NCI-H2171 (cell line): ENCODE results near the gene CCT8L2.
"Not testable (repeated sequence)": the region's sequence is repeated elsewhere in the genome, so short reads cannot be mapped to it uniquely, and the experiment has no call there.

Experiments used
- DNase-seq: peaks from one replicate; lab custom pipeline; 2025; lab: John Stamatoyannopoulos, UW

CCT8L2 gene, protein sequence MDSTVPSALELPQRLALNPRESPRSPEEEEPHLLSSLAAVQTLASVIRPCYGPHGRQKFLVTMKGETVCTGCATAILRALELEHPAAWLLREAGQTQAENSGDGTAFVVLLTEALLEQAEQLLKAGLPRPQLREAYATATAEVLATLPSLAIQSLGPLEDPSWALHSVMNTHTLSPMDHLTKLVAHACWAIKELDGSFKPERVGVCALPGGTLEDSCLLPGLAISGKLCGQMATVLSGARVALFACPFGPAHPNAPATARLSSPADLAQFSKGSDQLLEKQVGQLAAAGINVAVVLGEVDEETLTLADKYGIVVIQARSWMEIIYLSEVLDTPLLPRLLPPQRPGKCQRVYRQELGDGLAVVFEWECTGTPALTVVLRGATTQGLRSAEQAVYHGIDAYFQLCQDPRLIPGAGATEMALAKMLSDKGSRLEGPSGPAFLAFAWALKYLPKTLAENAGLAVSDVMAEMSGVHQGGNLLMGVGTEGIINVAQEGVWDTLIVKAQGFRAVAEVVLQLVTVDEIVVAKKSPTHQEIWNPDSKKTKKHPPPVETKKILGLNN

DNA sequence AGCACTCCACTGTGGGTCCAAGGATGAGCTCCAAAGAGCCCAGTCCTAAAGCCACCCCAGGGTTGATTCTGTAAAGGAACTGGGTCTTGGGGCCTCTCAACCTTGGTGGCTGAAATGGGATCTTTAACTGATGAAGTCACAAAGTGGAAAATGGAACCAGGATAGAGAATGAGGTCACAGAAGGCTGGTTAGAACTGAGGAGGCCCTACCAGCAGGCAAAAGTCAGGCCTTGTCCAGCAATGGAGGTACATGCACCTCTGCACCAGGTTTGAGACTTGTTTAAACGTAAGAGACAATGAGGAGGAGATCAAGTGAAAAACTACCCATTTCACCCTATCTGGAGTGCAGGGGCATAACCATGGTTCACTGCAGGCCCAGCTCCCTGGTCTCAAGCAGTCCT lies at the start of gene CCT8L2:
TSS of gene CCT8L2 (minus strand) at position 101 of the 400 bp plus-strand sequence. CDS start 260 bp downstream, outside the sequence.
- not testable (repeated sequence) for DNase-seq

DNA sequence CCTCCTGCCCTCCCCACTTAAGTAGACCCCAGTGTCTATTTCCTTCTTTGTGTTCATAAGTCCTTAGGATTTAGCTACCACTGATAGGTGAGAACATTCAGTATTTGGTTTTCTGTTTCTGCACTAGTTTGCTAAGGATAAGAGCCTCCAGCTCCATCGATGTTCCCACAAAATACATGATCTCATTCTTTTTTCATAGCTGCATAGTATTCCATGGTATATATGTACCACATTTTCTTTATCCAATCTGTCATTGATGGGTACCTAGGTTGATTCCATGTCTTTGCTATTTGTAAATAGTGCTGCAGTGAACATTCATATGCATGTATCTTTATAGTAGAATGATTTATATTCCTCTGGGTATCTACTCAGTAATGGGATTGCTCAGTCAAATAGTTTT lies 42.8 kb upstream of the CCT8L2 start:
- not testable (repeated sequence) for DNase-seq

DNA sequence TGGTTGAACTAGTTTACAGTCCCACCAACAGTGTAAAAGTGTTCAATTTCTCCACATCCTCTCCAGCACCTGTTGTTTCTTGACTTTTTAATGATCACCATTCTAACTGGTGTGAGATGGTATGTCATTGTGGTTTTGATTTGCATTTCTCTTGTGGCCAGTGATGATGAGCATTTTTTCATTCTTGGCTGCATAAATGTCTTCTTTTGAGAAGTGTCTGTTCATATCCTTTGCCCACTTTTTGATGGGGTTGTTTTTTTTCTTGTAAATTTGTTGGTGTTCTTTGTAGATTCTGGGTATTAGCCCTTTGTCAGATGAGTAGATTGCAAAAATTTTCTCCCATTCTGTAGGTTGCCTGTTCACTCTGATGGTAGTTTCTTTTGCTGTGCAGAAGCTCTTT lies 41.5 kb upstream of the CCT8L2 start:
- DNase-seq, result not testable (repeated sequence)

- not testable (repeated sequence) for DNase-seq
These were observed 35.9 kb upstream of the CCT8L2 start for GRCh38 chr22:16628476-16628875.

DNA sequence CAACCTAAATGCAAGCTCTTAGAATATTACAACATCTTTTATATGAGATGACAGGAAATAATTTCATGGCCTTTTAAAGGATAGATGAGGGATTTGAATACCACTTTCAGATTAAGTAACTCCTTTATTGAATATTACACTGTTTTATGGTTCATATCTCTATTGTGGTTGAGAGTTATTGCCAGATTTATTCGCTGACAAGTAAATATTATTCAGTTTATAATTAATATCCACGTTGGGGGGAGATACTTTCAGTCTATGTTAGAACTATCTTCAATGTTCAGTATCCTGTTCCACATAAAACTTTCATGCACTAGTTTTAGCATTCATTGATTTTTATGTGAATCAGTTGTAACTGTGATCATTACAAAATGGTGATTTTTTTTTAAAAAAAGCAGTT lies 32.4 kb upstream of the CCT8L2 start:
- not testable (repeated sequence) for DNase-seq

DNA sequence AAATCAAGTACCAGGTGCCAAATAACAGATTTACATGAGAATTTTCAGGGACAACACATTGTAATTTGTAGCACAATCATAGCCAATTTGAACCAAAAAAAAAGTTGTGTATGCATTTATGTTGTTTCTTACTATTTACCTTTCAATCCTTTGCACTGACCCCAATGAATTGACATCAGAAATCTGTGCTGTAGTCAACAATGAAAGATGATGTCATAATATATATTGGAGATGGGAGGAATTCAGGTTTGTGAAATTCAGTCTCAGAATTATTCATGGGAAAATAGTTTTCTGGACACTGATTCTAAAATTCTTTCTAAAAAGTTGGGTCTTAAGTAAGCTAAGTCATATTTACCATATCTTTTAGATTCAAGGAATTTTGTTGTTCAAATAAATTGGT lies 31.0 kb upstream of the CCT8L2 start:
- not testable (repeated sequence) for DNase-seq

- DNase-seq, result not testable (repeated sequence)
These were observed 24.9 kb upstream of the CCT8L2 start for GRCh38 chr22:16617516-16617915.

DNA sequence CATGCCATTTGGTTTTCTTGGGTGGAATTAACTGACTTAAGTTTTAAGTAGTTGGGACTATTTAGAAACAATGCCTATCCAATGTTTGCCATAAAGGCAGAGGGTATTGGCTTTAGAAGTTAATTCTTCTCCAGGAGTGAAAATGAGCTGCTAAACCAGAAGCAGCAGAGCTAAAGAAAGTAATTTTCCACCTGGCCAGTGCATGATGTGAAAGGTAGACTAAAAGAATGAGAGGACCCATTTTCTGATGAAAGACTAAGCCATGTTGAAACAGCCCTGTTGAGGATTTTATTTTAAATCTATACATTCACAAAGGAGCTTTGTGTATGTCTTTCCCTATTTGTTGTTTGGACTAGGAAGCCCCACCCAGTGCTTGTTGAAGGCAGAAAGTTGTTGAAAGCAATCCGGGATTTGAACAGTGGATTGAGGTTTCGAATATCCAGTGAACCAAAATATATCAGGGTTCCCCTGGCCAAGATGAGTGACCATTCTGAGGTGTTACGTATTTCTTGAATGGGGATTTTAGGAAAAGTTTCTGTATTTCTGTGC lies 23.9 kb upstream of the CCT8L2 start:
- DNase-seq, result not testable (repeated sequence)

DNA sequence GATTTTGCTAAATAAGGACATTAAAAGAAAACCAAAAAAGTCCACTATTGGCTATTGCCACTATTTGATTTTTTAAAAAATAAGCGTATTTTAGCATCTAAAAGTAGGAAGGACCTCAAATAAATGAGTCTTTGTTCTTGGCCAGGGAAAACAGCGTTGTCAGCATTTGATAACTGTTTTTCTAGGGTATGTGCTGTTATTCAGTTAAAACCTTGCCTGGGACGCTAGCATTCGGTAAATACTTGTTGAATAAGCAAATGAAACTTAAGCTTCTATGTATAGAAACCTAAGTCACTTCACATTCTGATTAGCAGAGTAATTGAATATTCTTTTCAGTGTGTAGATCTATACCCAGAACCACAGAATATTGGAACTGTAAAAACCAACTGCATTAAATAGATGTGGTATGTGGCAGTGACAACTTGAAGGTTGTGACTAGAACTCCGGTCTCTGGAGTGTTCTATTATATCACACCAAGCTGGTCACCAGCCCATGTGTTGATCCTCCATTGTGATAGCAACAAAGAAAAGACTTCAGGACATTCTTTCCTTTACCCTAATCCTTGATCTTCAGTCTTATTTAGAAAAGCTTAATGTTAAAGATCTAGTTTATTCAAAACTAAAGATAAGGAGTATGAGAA lies 23.1 kb upstream of the CCT8L2 start:
- DNase-seq, result not testable (repeated sequence)

- DNase-seq, result no peak
These were observed 17.1 kb upstream of the CCT8L2 start for GRCh38 chr22:16609548-16610261.

GRCh38 chr22:16608931-16609330 lies 16.3 kb upstream of the CCT8L2 start:
- DNase-seq, result no peak

DNA sequence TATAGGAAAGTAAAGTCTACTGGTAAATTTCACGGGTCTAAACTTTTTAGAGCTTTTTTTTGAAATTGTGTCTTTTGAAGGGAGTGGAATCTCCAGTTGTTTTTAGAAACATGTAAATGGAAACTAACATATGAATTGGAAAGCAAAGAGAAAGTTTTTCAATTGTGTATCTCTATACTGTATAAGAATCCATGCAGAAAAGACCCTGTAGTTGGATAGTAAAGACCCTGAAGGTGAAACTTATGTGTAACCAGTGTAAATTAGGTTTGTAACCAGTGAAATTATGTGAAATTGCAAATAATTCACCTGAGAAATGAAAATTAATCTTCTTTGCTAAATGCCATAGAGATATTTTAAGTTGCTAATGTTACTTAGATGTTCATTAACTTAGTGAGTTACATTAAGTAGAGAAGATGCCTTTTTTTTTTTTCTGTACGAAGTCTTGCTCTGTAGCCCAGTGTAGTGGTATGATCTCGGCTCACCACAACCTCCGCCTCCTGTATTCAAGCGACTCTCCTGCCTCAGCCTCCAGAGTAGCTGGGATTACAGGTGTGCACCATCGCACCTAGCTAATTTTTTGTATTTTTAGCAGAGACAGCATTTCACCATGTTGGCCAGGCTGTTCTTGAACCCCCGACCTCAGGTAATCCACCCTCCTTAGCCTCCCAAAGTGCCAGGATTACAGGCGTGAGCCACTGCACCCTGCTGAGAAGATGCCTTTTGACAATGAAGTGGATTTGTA lies 11.8 kb upstream of the CCT8L2 start:
- DNase-seq, result not testable (repeated sequence)

DNA sequence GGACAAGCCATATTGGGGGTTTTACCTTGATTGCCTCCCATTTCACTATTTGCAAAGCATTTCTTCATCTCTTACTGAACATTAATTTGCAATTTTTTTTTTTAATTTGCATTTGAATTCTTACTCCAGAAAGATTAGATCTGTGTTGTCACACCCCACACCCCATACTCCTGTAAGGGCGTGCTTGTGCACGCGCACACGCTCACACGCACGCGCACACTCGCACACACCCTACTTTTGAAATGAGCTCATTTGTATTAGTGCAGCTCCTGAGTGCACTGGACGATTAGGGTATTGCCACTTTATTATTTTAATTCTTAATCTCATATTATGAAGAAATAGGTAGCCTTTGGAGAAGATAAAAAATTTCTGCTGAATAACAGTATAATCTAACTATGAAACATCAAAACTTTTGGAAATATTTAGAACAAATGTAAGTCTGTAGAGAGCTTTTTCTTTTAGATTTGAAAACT lies 11.2 kb upstream of the CCT8L2 start:
- not testable (repeated sequence) for DNase-seq

- no peak for DNase-seq
These were observed 10.8 kb upstream of the CCT8L2 start for GRCh38 chr22:16603448-16603768.

DNA sequence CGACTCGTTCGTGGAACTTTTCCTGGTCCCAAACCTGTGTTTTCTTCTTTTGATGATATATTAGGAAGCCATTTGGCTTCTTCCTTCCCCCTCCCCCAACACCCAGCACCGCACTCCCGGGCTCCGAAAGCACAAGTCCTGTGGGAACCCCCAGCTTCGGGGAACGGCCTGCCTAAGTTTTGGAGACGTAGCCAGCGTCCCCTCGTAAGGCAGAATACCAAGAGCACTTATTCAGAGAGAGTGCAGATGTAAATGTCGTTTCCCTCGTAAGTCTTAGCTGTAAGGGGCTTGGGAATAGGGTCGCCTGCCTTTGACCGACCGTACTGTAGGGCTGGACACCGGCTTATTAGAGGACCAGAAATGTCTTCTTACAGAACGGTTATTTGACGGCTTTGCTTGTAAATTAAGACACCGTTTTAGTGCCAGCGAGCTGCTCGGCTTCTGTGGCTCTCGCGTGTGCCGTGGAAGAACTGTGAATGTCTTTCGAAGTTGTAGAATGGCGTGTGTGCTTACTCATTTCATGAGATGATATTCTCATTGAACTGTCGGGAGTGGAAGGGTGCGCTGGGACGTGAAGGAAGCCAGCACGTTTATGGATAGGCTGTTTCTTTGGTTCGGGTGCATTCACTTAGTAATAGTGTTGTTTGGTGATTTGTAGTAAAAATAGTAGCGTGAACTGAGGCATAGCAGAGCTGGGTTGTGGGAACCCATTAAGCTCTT lies 10.3 kb upstream of the CCT8L2 start:
- DNase-seq, result not testable (repeated sequence)

- not testable (repeated sequence) for DNase-seq
These were observed 9.7 kb upstream of the CCT8L2 start for GRCh38 chr22:16602224-16602727.

DNA sequence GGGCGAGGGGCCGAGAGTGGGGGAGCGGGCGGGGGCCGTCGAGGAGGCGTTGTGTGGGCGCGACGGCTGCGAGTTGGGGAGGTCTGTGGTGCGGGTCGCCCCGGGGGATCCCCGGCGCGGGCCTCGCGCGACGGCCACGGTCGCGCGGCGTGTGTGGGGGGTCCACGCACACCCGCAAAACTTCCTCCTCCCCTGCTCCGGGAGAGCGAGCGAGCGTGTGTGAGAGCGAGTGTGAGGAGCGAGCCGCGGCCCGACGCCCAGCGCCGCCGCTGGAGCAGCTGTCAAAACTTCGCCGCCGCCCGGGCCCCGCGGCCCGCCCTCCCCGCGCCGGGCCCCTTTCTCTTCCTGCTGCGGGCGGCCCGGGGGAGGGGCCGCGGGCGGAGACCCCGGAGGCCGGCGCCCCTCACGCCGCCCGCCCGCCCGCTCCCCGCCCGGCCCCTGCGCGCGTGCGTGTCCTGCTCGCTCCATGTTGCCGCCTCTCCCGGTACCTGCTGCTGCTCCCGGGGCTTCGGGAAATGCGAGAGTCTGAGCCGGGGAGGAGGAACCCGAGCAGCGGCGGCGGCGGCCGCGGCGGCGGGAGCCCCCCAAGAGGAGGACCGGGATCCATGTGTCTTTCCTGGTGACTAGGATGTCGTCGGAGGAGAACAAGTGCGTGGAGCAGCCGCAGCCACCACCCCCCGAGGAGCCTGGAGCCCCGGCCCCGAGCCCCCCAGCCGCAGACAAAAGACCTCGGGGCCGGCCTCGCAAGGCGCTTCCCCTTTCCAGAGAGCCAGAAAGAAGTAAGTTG lies 9.0 kb upstream of the CCT8L2 start:
- no peak for DNase-seq

DNA sequence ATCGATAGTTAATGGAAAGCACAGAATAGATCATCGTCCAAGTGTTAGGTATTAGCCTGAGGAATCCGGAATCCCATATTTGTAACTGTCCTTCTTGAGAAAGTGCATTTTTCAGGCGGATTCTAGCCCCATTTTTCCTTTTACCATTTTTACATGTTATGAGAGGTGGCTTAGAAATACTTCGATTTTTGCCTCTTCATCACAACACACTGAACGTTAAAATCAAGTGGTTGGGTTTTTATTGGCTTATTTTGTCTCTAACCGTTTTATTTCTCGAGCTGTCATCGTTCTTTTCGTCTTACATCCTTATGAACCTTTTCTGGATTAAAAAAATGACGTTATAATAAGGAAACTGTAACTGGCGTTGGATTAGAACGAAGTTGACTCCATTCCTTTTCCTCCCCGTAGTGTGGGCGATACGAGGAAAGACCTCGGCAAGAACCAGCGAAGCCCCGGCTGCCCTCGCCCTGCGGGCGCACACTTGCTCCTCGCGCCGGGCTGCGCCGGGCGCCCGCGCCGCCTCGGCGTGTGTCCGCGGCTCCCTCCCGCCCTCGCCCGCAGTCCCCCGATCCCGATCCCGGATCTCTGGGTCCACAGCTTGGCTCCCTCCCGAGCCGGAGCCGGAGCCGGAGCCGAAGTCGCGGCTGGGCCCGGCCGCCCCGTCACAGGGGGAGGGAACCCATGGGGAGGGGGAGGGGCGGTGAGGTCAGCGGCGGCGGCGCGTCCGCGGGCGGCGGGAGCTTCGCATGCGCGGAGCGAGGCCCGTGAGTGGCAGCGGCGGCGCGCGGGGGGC lies 8.2 kb upstream of the CCT8L2 start:
- DNase-seq, result not testable (repeated sequence)

DNA sequence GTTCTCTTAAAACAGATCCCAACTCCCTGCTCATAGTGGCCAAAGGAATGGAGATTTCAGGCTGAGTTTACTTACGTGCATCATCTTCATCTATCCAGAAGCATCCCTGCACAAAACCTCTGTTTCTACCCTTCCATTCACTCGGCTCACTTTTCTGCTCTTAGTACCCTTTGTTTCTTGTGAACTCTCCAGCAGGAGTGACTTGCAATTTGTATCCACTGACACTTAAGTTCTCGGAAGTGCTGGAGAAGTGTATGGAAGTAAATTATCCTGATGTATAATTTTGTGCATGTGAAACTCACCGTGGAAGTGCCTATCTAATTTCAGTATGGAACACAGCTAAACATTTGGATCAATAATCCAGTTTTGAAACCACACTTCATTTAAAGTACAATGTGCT lies 7.0 kb upstream of the CCT8L2 start:
- DNase-seq, result not testable (repeated sequence)
